ENCODE results near the gene SLC39A1.

DNA sequence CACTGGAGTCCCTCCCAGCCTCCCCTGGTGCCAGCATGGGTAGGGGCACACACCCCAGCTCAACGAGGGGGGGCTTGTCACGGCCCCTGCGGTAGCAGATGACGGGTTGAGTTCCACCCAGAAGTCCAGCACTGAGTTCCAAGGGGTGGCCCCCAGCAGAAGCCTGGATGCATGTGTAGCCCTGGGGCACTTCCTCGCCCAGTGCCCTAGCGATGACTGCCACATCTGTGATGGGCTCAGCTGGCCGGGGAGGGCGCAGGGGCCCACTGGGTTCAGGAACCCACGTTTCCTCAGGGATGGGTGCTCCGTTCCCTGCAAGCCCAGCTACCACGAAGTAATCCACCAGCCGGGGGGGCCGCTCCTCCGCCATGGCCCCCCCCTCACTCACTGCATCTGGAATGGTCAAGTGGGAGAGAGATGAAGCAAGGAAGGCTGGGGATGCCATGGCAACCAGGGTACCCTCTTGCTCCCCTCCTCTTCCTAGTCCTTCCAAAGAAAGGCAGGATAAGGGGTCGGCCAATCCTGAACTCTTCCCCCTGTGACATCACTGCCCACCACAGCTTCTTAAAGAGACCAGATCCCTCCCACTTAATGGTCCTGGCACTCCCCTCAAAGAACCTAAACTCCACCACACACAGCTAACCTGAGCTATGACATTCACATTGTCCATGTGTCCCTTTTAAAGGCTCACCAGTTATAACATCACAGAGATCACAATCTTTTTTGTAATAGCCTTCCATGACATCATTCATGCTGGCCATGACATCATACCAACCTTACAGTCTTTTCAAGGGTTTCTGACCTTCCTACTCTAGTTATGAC, 19.1 kb downstream of the SLC39A1 start:
- TF ChIP-seq FOSL2 (IDR thresholded peaks at IDR 0.05) (no peak), FOSL2 (CRISPR knock-in tag; IDR thresholded peaks at IDR 0.05) (no peak), BHLHE40 (IDR thresholded peaks at IDR 0.05; ENCODE audit: low read depth, low read length) (no peak), RFX5 (IDR thresholded peaks at IDR 0.05) (no peak), CTCF (IDR thresholded peaks at IDR 0.05) (no peak), MAFK (IDR thresholded peaks at IDR 0.05; ENCODE audit: partially characterized antibody) (no peak)

All from A549 (cell line).